Stimulated activated CD8-positive, alpha-beta memory T cell treated with anti-CD3 and anti-CD28 coated beads, Interleukin-12 subunit alpha, Interleukin-12 subunit beta, amount 100 ng/mL, for 4 hours (primary cell): ENCODE measurements around the gene GCSAM.
"Not testable (repeated sequence)": the region's sequence is repeated elsewhere in the genome, so short reads cannot be mapped to it uniquely, and the experiment has no call there.

Source experiments
- DNase-seq: peaks from one replicate; pipeline ENCODE4 v3.0.0-alpha.2; 2020; ENCODE audit warnings: low read depth

Gene GCSAM

DNA sequence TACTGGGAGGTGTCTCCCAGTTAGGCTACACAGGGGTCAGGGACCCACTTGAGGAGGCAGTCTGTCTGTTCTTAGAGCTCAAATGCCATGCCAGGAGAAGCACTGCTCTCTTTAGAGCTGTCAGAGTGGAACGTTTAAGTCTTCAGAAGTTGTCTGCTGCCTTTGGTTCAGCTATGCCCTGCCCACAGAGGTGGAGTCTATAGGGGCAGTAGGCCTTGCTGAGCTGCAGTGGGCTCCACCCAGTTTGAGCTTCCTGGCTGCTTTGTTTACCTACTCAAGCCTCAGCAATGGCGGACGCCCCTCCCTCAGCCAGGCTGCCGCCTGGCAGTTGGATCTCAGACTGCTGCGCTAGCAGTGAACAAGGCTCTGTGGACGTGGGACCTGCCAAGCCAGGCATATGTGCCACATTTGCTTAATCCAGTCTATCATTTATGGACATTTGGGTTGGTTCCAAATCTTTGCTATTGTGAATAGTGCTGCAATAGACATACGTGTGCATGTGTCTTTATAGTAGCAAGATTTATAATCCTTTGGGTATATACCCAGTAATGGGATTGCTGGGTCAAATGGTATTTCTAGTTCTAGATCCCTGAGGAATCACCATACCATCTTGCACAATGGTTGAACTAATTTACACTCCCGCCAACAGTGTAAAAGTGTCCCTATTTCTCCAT lies 60.5 kb downstream of the GCSAM start:
- DNase-seq: not testable (repeated sequence)
